GM20000 (cell line): Measurements from ENCODE around the gene LBHD1.
"Not testable (repeated sequence)": the region's sequence is repeated elsewhere in the genome, so short reads cannot be mapped to it uniquely, and the experiment has no call there.

Source experiments
- DNase-seq: peaks from one replicate; pipeline ENCODE4 v3.0.0; 2012; ENCODE audit warnings: low spot score
- CTCF ChIP-seq: IDR thresholded peaks from 2 replicates; pipeline ENCODE4 v1.5.1; 2012; ENCODE audit warnings: mild to moderate bottlenecking, control low read depth; ENCODE audit errors: extremely low read depth, missing control alignments

The LBHD1 gene

GRCh38 chr11:62644220-62644619 lies 27.8 kb downstream of the LBHD1 start:
- no peak for DNase-seq

GRCh38 chr11:62632492-62632891 lies 39.6 kb downstream of the LBHD1 start:
- DNase-seq = no peak

More at GRCh38 chr11:62644220-62644619, 27.8 kb downstream of the LBHD1 start:
- no peak for TF ChIP-seq CTCF

DNA sequence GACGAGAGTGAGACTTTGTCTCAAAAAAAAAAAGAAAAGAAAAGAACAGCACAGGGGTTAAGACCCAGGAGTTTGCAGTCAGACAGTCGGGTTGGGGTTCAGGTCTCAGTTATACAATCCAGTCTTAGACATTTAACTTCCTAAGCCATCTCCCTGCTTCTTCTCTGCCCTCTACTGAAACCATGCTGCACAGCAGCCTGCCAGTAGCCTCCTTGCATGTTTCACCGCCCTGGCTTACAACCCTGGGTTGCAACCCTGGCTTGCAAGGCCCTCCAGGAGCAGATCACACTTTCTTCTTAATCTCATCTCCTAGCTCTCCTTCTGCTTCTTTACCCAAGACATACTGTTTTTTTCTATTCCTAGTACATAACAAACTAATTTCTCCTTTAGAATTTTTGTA lies 44.4 kb downstream of the LBHD1 start:
- TF ChIP-seq CTCF = no peak
- no peak for DNase-seq

More at GRCh38 chr11:62632492-62632891, 39.6 kb downstream of the LBHD1 start:
- no peak for TF ChIP-seq CTCF

DNA sequence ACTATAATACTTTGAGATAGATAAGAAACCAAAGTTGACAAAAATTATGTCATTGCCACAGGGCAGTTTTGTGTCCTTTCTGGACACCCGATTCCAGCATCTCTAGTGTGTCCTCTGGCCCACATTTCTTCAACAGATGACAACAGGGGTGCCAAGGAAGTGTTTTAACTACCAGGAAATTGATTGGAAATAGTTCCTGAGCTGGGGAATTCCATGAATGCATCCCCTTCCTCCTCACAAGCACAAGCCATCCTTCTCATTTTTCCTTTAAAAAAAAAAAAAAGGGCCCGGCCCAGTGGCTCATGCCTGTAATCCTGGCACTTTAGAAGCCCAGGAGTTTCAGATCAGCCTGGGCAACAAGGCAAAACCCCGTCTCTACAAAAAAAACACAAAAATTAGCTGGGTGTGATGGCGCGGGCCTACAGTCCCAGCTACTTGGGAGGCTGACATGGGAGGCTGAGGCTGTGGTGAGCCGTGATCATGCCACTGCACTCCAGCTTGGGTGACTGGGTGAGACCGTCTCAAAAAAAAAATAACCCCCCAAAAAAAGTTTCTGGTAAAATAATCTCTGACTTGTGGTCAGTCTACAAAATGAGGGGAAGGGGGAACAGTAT lies 49.5 kb downstream of the LBHD1 start:
- DNase-seq = no peak
- TF ChIP-seq CTCF = no peak

DNA sequence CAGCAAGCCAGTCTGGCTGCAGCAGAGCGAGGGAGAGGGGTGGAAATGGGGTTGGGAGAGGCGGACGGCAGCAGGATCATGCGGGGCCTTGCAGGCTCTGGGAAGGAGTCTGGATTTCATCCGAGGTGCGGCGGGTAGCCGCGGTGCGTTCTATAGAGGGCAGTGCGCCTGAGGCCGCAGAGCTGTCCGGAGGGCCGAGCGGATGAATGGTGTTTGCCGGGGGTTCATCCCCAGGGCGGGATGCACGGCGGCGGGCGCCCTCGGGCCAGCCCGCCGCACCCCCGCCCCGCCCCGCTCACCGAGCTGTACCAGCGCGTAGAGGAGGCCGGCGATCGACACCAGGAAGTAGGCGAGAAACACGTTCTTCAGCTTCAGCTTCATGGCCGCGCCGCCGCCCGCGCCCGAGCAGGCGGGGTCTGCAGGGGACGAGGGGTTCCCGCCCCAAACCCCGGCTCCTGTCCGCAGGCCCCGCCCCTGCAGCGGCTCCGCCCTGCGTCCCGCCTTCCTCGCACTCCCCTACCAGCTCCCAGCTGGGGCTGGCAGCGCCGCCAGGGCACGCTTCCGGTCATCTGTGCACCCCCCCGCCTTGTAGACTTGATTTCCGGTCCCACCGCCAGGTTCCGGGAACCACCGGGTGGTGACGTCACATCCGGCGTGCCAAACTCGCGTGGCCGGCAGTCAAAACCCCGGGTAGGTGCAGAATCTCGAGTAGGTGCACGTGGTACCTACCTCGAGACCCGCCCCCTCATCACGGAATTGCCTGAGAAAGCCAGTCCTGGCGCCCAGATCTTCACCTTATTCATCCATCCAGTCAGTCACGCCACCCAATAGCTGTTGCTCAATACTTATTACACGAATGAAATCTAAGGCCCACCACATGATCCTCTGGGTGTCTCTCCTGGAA lies 50.2 kb downstream of the LBHD1 start, which contains the start of gene B3GAT3:
TSS of gene B3GAT3 (minus strand) at position 420 of the 904 bp plus-strand sequence. CDS start at position 381, 39 bp downstream.
- peak; percentile 98 for DNase-seq
- TF ChIP-seq CTCF = no peak

DNA sequence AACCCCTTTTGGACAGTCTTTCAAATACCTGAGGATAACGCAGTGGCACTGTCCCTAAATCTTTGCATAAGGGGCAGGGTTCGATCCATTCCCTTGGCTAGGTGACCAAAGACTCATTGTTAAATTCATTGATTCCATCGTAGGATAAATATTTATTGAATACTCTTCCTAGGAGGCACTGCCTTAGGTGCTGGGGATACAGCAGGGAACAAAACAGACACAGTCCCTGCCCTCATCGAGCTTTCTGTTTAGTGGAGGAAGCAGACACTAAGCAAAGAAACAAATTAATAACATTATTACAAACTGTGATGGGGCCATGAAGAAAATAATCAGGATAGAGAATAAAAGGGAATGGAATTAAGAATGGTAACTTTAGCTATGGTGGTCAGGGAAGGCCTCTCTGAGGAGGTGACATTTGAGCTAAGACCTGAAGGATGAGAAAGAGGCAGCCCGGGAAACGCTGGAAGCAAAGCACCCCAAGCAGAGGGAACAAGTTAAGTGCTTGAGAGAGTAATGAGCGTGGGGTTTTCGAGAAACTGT lies 51.0 kb downstream of the LBHD1 start:
- no peak for DNase-seq
- no peak for TF ChIP-seq CTCF

GRCh38 chr11:62616957-62617356 lies 55.1 kb downstream of the LBHD1 start:
- not testable (repeated sequence) for DNase-seq
